ENCODE results near the gene CDC20.
"Not testable (repeated sequence)": the region's sequence is repeated elsewhere in the genome, so short reads cannot be mapped to it uniquely, and the experiment has no call there.

DNA sequence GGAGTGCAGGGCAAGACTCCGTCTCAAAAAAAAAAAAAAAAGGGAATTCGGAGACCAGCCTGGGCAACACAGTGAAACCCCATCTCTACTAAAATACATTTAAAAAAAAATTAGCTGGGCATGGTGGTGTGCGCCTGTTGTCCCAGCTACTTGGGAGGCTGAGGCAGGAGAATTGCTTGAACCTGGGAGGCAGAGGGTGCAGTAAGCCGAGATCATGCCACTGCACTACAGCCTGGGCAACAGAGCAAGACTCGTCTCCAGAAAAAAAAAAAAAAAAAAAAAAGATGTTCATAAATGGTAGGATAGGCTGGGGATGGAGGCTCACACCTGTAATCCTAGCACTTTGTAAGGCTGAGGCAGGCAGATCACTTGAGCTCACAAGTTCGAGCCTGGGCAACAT, 11.0 kb downstream of the CDC20 start:
- not testable (repeated sequence) for TF ChIP-seq STAT1 (IDR thresholded peaks at IDR 0.05; ENCODE audit: unreplicated experiment); EZH2 (IDR thresholded peaks at IDR 0.05; ENCODE audit: low read depth, unreplicated experiment); EZH2phosphoT487 (IDR thresholded peaks at IDR 0.05; ENCODE audit: unreplicated experiment); POLR2AphosphoS5 (IDR thresholded peaks at IDR 0.05; ENCODE audit: low read depth); ZNF331 (CRISPR knock-in tag; IDR thresholded peaks at IDR 0.05; ENCODE audit: low read depth); NANOG (IDR thresholded peaks at IDR 0.05; ENCODE audit: borderline replicate concordance); JUNB (IDR thresholded peaks at IDR 0.05; ENCODE audit: unreplicated experiment)
- TF ChIP-seq, protein P1, sequence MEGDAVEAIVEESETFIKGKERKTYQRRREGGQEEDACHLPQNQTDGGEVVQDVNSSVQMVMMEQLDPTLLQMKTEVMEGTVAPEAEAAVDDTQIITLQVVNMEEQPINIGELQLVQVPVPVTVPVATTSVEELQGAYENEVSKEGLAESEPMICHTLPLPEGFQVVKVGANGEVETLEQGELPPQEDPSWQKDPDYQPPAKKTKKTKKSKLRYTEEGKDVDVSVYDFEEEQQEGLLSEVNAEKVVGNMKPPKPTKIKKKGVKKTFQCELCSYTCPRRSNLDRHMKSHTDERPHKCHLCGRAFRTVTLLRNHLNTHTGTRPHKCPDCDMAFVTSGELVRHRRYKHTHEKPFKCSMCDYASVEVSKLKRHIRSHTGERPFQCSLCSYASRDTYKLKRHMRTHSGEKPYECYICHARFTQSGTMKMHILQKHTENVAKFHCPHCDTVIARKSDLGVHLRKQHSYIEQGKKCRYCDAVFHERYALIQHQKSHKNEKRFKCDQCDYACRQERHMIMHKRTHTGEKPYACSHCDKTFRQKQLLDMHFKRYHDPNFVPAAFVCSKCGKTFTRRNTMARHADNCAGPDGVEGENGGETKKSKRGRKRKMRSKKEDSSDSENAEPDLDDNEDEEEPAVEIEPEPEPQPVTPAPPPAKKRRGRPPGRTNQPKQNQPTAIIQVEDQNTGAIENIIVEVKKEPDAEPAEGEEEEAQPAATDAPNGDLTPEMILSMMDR (conservative IDR thresholded peaks at IDR 0.05; ENCODE audit: low read depth in 2 of 2): not testable (repeated sequence)
- TF ChIP-seq, protein P2, sequence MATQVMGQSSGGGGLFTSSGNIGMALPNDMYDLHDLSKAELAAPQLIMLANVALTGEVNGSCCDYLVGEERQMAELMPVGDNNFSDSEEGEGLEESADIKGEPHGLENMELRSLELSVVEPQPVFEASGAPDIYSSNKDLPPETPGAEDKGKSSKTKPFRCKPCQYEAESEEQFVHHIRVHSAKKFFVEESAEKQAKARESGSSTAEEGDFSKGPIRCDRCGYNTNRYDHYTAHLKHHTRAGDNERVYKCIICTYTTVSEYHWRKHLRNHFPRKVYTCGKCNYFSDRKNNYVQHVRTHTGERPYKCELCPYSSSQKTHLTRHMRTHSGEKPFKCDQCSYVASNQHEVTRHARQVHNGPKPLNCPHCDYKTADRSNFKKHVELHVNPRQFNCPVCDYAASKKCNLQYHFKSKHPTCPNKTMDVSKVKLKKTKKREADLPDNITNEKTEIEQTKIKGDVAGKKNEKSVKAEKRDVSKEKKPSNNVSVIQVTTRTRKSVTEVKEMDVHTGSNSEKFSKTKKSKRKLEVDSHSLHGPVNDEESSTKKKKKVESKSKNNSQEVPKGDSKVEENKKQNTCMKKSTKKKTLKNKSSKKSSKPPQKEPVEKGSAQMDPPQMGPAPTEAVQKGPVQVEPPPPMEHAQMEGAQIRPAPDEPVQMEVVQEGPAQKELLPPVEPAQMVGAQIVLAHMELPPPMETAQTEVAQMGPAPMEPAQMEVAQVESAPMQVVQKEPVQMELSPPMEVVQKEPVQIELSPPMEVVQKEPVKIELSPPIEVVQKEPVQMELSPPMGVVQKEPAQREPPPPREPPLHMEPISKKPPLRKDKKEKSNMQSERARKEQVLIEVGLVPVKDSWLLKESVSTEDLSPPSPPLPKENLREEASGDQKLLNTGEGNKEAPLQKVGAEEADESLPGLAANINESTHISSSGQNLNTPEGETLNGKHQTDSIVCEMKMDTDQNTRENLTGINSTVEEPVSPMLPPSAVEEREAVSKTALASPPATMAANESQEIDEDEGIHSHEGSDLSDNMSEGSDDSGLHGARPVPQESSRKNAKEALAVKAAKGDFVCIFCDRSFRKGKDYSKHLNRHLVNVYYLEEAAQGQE (IDR thresholded peaks at IDR 0.05; ENCODE audit: unreplicated experiment): not testable (repeated sequence)
- TF ChIP-seq, protein P3, sequence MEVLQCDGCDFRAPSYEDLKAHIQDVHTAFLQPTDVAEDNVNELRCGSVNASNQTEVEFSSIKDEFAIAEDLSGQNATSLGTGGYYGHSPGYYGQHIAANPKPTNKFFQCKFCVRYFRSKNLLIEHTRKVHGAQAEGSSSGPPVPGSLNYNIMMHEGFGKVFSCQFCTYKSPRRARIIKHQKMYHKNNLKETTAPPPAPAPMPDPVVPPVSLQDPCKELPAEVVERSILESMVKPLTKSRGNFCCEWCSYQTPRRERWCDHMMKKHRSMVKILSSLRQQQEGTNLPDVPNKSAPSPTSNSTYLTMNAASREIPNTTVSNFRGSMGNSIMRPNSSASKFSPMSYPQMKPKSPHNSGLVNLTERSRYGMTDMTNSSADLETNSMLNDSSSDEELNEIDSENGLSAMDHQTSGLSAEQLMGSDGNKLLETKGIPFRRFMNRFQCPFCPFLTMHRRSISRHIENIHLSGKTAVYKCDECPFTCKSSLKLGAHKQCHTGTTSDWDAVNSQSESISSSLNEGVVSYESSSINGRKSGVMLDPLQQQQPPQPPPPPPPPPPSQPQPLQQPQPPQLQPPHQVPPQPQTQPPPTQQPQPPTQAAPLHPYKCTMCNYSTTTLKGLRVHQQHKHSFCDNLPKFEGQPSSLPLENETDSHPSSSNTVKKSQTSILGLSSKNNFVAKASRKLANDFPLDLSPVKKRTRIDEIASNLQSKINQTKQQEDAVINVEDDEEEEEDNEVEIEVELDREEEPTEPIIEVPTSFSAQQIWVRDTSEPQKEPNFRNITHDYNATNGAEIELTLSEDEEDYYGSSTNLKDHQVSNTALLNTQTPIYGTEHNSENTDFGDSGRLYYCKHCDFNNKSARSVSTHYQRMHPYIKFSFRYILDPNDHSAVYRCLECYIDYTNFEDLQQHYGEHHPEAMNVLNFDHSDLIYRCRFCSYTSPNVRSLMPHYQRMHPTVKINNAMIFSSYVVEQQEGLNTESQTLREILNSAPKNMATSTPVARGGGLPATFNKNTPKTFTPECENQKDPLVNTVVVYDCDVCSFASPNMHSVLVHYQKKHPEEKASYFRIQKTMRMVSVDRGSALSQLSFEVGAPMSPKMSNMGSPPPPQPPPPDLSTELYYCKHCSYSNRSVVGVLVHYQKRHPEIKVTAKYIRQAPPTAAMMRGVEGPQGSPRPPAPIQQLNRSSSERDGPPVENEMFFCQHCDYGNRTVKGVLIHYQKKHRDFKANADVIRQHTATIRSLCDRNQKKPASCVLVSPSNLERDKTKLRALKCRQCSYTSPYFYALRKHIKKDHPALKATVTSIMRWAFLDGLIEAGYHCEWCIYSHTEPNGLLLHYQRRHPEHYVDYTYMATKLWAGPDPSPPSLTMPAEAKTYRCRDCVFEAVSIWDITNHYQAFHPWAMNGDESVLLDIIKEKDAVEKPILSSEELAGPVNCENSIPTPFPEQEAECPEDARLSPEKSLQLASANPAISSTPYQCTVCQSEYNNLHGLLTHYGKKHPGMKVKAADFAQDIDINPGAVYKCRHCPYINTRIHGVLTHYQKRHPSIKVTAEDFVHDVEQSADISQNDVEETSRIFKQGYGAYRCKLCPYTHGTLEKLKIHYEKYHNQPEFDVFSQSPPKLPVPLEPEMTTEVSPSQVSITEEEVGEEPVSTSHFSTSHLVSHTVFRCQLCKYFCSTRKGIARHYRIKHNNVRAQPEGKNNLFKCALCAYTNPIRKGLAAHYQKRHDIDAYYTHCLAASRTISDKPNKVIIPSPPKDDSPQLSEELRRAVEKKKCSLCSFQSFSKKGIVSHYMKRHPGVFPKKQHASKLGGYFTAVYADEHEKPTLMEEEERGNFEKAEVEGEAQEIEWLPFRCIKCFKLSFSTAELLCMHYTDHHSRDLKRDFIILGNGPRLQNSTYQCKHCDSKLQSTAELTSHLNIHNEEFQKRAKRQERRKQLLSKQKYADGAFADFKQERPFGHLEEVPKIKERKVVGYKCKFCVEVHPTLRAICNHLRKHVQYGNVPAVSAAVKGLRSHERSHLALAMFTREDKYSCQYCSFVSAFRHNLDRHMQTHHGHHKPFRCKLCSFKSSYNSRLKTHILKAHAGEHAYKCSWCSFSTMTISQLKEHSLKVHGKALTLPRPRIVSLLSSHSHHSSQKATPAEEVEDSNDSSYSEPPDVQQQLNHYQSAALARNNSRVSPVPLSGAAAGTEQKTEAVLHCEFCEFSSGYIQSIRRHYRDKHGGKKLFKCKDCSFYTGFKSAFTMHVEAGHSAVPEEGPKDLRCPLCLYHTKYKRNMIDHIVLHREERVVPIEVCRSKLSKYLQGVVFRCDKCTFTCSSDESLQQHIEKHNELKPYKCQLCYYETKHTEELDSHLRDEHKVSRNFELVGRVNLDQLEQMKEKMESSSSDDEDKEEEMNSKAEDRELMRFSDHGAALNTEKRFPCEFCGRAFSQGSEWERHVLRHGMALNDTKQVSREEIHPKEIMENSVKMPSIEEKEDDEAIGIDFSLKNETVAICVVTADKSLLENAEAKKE (CRISPR knock-in tag; IDR thresholded peaks at IDR 0.05): not testable (repeated sequence)

All from GM23338 (cell line).